Endodermal cell (in vitro differentiated cells): ENCODE results near the gene AARS2. TPM values are rescaled to one million over a fixed set of nuclear protein-coding genes. Genes with fewer than 3 reads are reported as not detected.

Source experiments
- DNase-seq: peaks from one replicate; pipeline ENCODE4 v3.0.0-alpha.2; 2017
- H3K27ac ChIP-seq: 2 replicates; pipeline ENCODE4 v1.5.1; 2013; ENCODE audit warnings: mild to moderate bottlenecking, low read depth, low read length, moderate library complexity
- H3K27me3 ChIP-seq: 2 replicates; pipeline ENCODE4 v1.6.1; 2013; ENCODE audit warnings: mild to moderate bottlenecking, low read length, moderate library complexity; ENCODE audit not compliant: insufficient read depth, control insufficient read depth, poor library complexity, severe bottlenecking
- H3K36me3 ChIP-seq: 2 replicates; pipeline ENCODE4 v1.7.0; 2013; ENCODE audit warnings: mild to moderate bottlenecking, low read length, moderate library complexity; ENCODE audit not compliant: control insufficient read depth, insufficient read depth
- H3K4me1 ChIP-seq: one replicate; pipeline ENCODE4 v1.7.0; 2013; ENCODE audit warnings: low read length; ENCODE audit not compliant: control insufficient read depth, insufficient read depth
- H3K4me3 ChIP-seq: 2 replicates; pipeline ENCODE4 v1.5.1; 2013; ENCODE audit warnings: mild to moderate bottlenecking, low read length, moderate library complexity
- H3K9ac ChIP-seq: 2 replicates; pipeline ENCODE4 v1.6.1; 2013; ENCODE audit warnings: mild to moderate bottlenecking, low read length, moderate library complexity; ENCODE audit not compliant: poor library complexity, severe bottlenecking; ENCODE audit errors: extremely low read depth
- H3K9me3 ChIP-seq: 2 replicates; pipeline ENCODE4 v1.6.1; 2013; ENCODE audit warnings: mild to moderate bottlenecking, low read length, moderate library complexity; ENCODE audit not compliant: control insufficient read depth
- H3K27ac Mint-ChIP-seq: 2 replicates; pipeline ENCODE4 v1.8.0; 2020; ENCODE audit warnings: mixed read lengths
- H3K27me3 Mint-ChIP-seq: 2 replicates; pipeline ENCODE4 v1.8.0; 2021; ENCODE audit warnings: mild to moderate bottlenecking, mixed read lengths; ENCODE audit not compliant: insufficient read depth
- H3K36me3 Mint-ChIP-seq: 2 replicates; pipeline ENCODE4 v1.8.0; 2020; ENCODE audit warnings: low read depth, mixed read lengths
- H3K4me1 Mint-ChIP-seq: 2 replicates; pipeline ENCODE4 v1.8.0; 2020; ENCODE audit warnings: mixed read lengths
- H3K4me3 Mint-ChIP-seq: 2 replicates; pipeline ENCODE4 v1.8.0; 2020; ENCODE audit warnings: mild to moderate bottlenecking, moderate library complexity, mixed read lengths
- H3K9me3 Mint-ChIP-seq: 2 replicates; pipeline ENCODE4 v1.8.0; 2020; ENCODE audit warnings: mild to moderate bottlenecking, mixed read lengths
- CTCF ChIP-seq: fragments of 200-600 bp; sonication (generic); conservative IDR thresholded peaks from 2 replicates; pipeline ENCODE4 v1.5.0; 2021; ENCODE audit warnings: antibody characterized with exemption, mild to moderate bottlenecking
- WGBS, 2 experiments: methylation state at CpG; one replicate each; pipeline versions ENCODE4 v1.1.5 to v1.1.7; 2013; ENCODE audit warnings: missing lambda C conversion rate in 2 of 2, mixed read lengths in 1 of 2; ENCODE audit not compliant: insufficient coverage in 1 of 2, insufficient read length in 1 of 2; 5-methylcytosine and 5-hydroxymethylcytosine counted together
- total RNA-seq, 2 donors: library from RNA; stranded (reverse); fragmentation: NEBNext Ultra II Directional in 1 of 2; extraction: Animal tissue kit (Norgen Biotek cat#: 25700) in 1 of 2; gene quantifications; 2 replicates in 1 of 2; 3 replicates in 1 of 2; pipeline ENCODE4 v1.2.1, GENCODE V29; 2021

AARS2 gene
- total RNA-seq, 2 donors from 2014 or later, result 22.9 to 24.7 TPM

- no peak overlapping the region for H3K4me3 ChIP-seq
- peaks cover 43% of the 10 kb centered on the region for H3K27me3 ChIP-seq
- 0 to 12% methylated on average over 1 to 5 of the region's 5 CpGs for WGBS, 2 experiments
- Mint-ChIP-seq H3K4me1 (peaks cover 20% of the 10 kb centered on the region), H3K27ac (no peak overlapping the region), H3K36me3 (no peaks in the 10 kb centered on the region), H3K9me3 (no peaks in the 10 kb centered on the region), H3K4me3 (no peak overlapping the region), H3K27me3 (peaks cover 74% of the 10 kb centered on the region)
- H3K9ac ChIP-seq, result no peak overlapping the region
- H3K36me3 ChIP-seq, result no peaks in the 10 kb centered on the region
- no peaks in the 10 kb centered on the region for H3K9me3 ChIP-seq
- peaks cover 5% of the 10 kb centered on the region for H3K4me1 ChIP-seq
- peak; percentile 94 for DNase-seq
- peak overlapping the region; percentile 36 for H3K27ac ChIP-seq
- peak; percentile 96 for TF ChIP-seq CTCF
Measured at GRCh38 chr6:44268095-44268628, 45.0 kb downstream of the AARS2 start.

GRCh38 chr6:44267252-44267651 lies 45.9 kb downstream of the AARS2 start:
- Mint-ChIP-seq H3K9me3 (no peaks in the 10 kb centered on the region), H3K27me3 (peaks cover 65% of the 10 kb centered on the region), H3K4me3 (no peak overlapping the region), H3K36me3 (no peaks in the 10 kb centered on the region), H3K4me1 (peaks cover 25% of the 10 kb centered on the region), H3K27ac (no peak overlapping the region)
- 70 to 86% methylated on average over 3 to 10 of the region's 10 CpGs for WGBS, 2 experiments
- TF ChIP-seq CTCF, result no peak
- H3K9ac ChIP-seq, result no peak overlapping the region
- H3K4me1 ChIP-seq, result peaks cover 5% of the 10 kb centered on the region
- no peaks in the 10 kb centered on the region for H3K9me3 ChIP-seq
- no peak overlapping the region for H3K27ac ChIP-seq
- H3K36me3 ChIP-seq, result no peaks in the 10 kb centered on the region
- peaks cover 34% of the 10 kb centered on the region for H3K27me3 ChIP-seq
- no peak overlapping the region for H3K4me3 ChIP-seq
- DNase-seq, result no peak

GRCh38 chr6:44266347-44266746 lies 46.8 kb downstream of the AARS2 start:
- Mint-ChIP-seq H3K36me3 (no peaks in the 10 kb centered on the region), H3K4me3 (peak overlapping the region; percentile 64), H3K9me3 (no peaks in the 10 kb centered on the region), H3K27ac (no peak overlapping the region), H3K4me1 (peaks cover 22% of the 10 kb centered on the region), H3K27me3 (peaks cover 56% of the 10 kb centered on the region)
- Histone ChIP-seq H3K36me3 (no peaks in the 10 kb centered on the region), H3K9me3 (no peaks in the 10 kb centered on the region), H3K27me3 (peaks cover 25% of the 10 kb centered on the region), H3K27ac (no peak overlapping the region), H3K4me1 (peaks cover 5% of the 10 kb centered on the region), H3K9ac (no peak overlapping the region), H3K4me3 (no peak overlapping the region)
- DNase-seq, result no peak
- 89 to 100% methylated on average over 2 to 3 of the region's 3 CpGs for WGBS, 2 experiments
- TF ChIP-seq CTCF, result no peak
